HG03135 (cell line): ENCODE results near the gene HOXC10.

Experiments
- ATAC-seq: cut with Tn5 transposase; IDR thresholded peaks from one replicate; pipeline ENCODE4 v1.9.1; 2021; ENCODE audit warnings: mild to moderate bottlenecking, moderate library complexity; ENCODE audit not compliant: unreplicated experiment

Gene HOXC10

GRCh38 chr12:53975479-53976152, 9.3 kb upstream of the HOXC10 start:
- no peak for ATAC-seq

GRCh38 chr12:53976172-53976822, 8.6 kb upstream of the HOXC10 start:
- ATAC-seq = no peak

- no peak for ATAC-seq
Observed at GRCh38 chr12:53976823-53977595, 7.9 kb upstream of the HOXC10 start.

- ATAC-seq = no peak
Observed at GRCh38 chr12:53977596-53978445, 7.1 kb upstream of the HOXC10 start.

- ATAC-seq = no peak
Observed at GRCh38 chr12:53978477-53979356, 6.2 kb upstream of the HOXC10 start.

GRCh38 chr12:53980104-53980801, 4.7 kb upstream of the HOXC10 start:
- no peak for ATAC-seq

- no peak for ATAC-seq
Observed at GRCh38 chr12:53980802-53981496, 4.0 kb upstream of the HOXC10 start.

- no peak for ATAC-seq
Observed at GRCh38 chr12:53981634-53982565, 3.0 kb upstream of the HOXC10 start.

GRCh38 chr12:53982648-53983567, 2.0 kb upstream of the HOXC10 start:
- ATAC-seq = no peak

- no peak for ATAC-seq
Observed at GRCh38 chr12:53983568-53983949, 1.4 kb upstream of the HOXC10 start.

GRCh38 chr12:53983950-53984572, 885 bp upstream of the HOXC10 start:
- no peak for ATAC-seq

GRCh38 chr12:53985692-53985993, 697 bp downstream of the HOXC10 start:
- ATAC-seq = no peak

GRCh38 chr12:53985994-53986685, 1.2 kb downstream of the HOXC10 start:
- ATAC-seq = no peak

GRCh38 chr12:53986686-53987483, 1.9 kb downstream of the HOXC10 start:
- no peak for ATAC-seq

GRCh38 chr12:53987787-53988230, 2.9 kb downstream of the HOXC10 start:
- no peak for ATAC-seq
